SK-N-SH (cell line): ENCODE results near the gene PGAM2. TPM values are rescaled to one million over a fixed set of nuclear protein-coding genes. Genes with fewer than 3 reads are reported as not detected.

Experiments used
- CTCF ChIA-PET: fragments of 300-600, 350-600 bp; formaldehyde crosslinking; extraction: SDS; loops from one replicate; lab custom pipeline; 2021; lab: Yijun Ruan, JAX
- POLR2A ChIA-PET: fragments of 350-600 bp; sonication (Branson Sonifier 250); formaldehyde crosslinking; extraction: SDS; loops from one replicate; lab custom pipeline; 2020; ENCODE audit warnings: antibody characterized with exemption, inconsistent platforms; lab: Yijun Ruan, JAX
- DNase-seq: peaks from one replicate; pipeline ENCODE4 v3.0.0; 2012
- H2AFZ ChIP-seq: fragments of 200-600 bp; sonication (generic); 2 replicates; pipeline ENCODE4 v1.8.1; 2016; ENCODE audit warnings: antibody characterized with exemption, mild to moderate bottlenecking, low read depth
- H3F3A ChIP-seq: fragments of 200-600 bp; sonication (generic); replicated peaks from 2 replicates; pipeline ENCODE3; 2016; ENCODE audit warnings: antibody characterized with exemption, mild to moderate bottlenecking; ENCODE audit not compliant: insufficient read depth
- H3K27ac ChIP-seq, 2 experiments: fragments of 200-500 bp in 1 of 2; fragments of 200-600 bp in 1 of 2; sonication (Bioruptor generic) in 1 of 2; sonication (generic), shearing (Covaris generic) in 1 of 2; 2 replicates each; pipeline versions ENCODE4 v1.5.1 to v1.6.1; 2014 to 2016; ENCODE audit warnings: low read depth in 2 of 2, inconsistent platforms in 1 of 2, low read length in 1 of 2, mild to moderate bottlenecking in 1 of 2, mixed read lengths in 1 of 2
- H3K27me3 ChIP-seq: fragments of 200-600 bp; sonication (generic), shearing (Covaris generic); 2 replicates; pipeline ENCODE4 v1.6.1; 2016; ENCODE audit warnings: mixed run types; ENCODE audit not compliant: insufficient read depth
- H3K36me3 ChIP-seq, 2 experiments: fragments of 200-500 bp in 1 of 2; fragments of 200-600 bp in 1 of 2; sonication (Bioruptor generic) in 1 of 2; sonication (generic) in 1 of 2; replicated peaks in 1 of 2; 2 replicates each; pipeline versions ENCODE3 to v1.5.1; 2014 to 2016; ENCODE audit warnings: low read length in 1 of 2, mild to moderate bottlenecking in 1 of 2; ENCODE audit not compliant: insufficient read depth in 2 of 2, control insufficient read depth in 1 of 2
- H3K4me1 ChIP-seq, 2 experiments: fragments of 200-500 bp in 1 of 2; fragments of 200-600 bp in 1 of 2; sonication (Bioruptor generic) in 1 of 2; sonication (generic), shearing (Covaris generic) in 1 of 2; 2 replicates each; pipeline versions ENCODE4 v1.5.1 to v1.6.1; 2014 to 2016; ENCODE audit warnings: low read depth in 1 of 2, low read length in 1 of 2, mixed run types in 1 of 2; ENCODE audit not compliant: insufficient read depth in 2 of 2, control insufficient read depth in 1 of 2
- H3K4me2 ChIP-seq: fragments of 200-600 bp; sonication (generic), shearing (Covaris generic); 2 replicates; pipeline ENCODE4 v1.6.1; 2017; ENCODE audit warnings: mixed run types
- H3K4me3 ChIP-seq, 2 experiments: fragments of 200-500 bp in 1 of 2; fragments of 200-600 bp in 1 of 2; sonication (Bioruptor generic) in 1 of 2; sonication (generic), shearing (Covaris generic) in 1 of 2; 2 replicates each; pipeline versions ENCODE4 v1.5.1 to v1.8.1; 2014 to 2016; ENCODE audit warnings: low read depth in 2 of 2, inconsistent platforms in 1 of 2, low read length in 1 of 2, mild to moderate bottlenecking in 1 of 2, mixed read lengths in 1 of 2, moderate library complexity in 1 of 2
- H3K79me2 ChIP-seq: fragments of 200-600 bp; sonication (generic); 2 replicates; pipeline ENCODE4 v1.8.1; 2017; ENCODE audit warnings: mild to moderate bottlenecking; ENCODE audit not compliant: insufficient read depth
- H3K9ac ChIP-seq: fragments of 200-600 bp; sonication (generic); 2 replicates; pipeline ENCODE4 v1.6.1; 2017; ENCODE audit warnings: mixed run types
- H3K9me2 ChIP-seq: fragments of 200-600 bp; sonication (generic); 2 replicates; pipeline ENCODE4 v1.6.1; 2017; ENCODE audit warnings: mixed run types
- H3K9me3 ChIP-seq: fragments of 200-600 bp; sonication (generic); 2 replicates; pipeline ENCODE4 v1.6.1; 2017; ENCODE audit warnings: mixed run types, mild to moderate bottlenecking, moderate library complexity
- H4K20me1 ChIP-seq: fragments of 200-600 bp; sonication (generic); 2 replicates; pipeline ENCODE4 v1.6.1; 2017; ENCODE audit warnings: mild to moderate bottlenecking, mixed run types; ENCODE audit not compliant: insufficient read depth
- EP300 ChIP-seq, 2 experiments: IDR thresholded peaks; 2 replicates each; pipeline versions ENCODE4 v1.4.0 to v1.6.1; 2012; ENCODE audit warnings: borderline replicate concordance in 1 of 2, low read depth in 1 of 2, low read length in 1 of 2
- FOXJ3 ChIP-seq: sonication (generic); formaldehyde crosslinking; IDR thresholded peaks from 2 replicates; pipeline ENCODE4 v1.5.1; 2020; ENCODE audit warnings: mild to moderate bottlenecking, missing genetic modification reagents
- GATA2 ChIP-seq: sonication (generic); formaldehyde crosslinking; IDR thresholded peaks from 2 replicates; pipeline ENCODE4 v1.5.0; 2020; ENCODE audit warnings: mild to moderate bottlenecking, missing genetic modification reagents
- JUND ChIP-seq: IDR thresholded peaks from 2 replicates; pipeline ENCODE4 v1.4.0; 2012
- MEF2A ChIP-seq: IDR thresholded peaks from 2 replicates; pipeline ENCODE4 v1.4.0; 2012; ENCODE audit warnings: low read depth, borderline replicate concordance
- MXI1 ChIP-seq: IDR thresholded peaks from 2 replicates; pipeline ENCODE4 v1.6.1; 2012; ENCODE audit warnings: mild to moderate bottlenecking, low read depth, low read length, improper control_type of control experiment
- RCOR1 ChIP-seq: fragments of 150-350 bp; IDR thresholded peaks from 2 replicates; pipeline ENCODE4 v1.6.1; 2017; ENCODE audit warnings: antibody characterized with exemption, low read length
- SIN3A ChIP-seq: IDR thresholded peaks from 2 replicates; pipeline ENCODE4 v1.6.1; 2012; ENCODE audit warnings: low read depth, mild to moderate bottlenecking, low read length, moderate library complexity, borderline replicate concordance
- WGBS: methylation state at CpG from one replicate; pipeline ENCODE4 v1.1.6; 2017; ENCODE audit warnings: low lambda C conversion rate; 5-methylcytosine and 5-hydroxymethylcytosine counted together
- polyA plus RNA-seq, 3 experiments: library from polyadenylated mRNA; depleted of rRNA; stranded (reverse); fragments of >200 nt; gene quantifications; 2 replicates each; pipeline ENCODE4 v1.2.3, GENCODE V29; 2012
- TF ChIP-seq, protein P1 (sequence below): IDR thresholded peaks from 2 replicates; pipeline ENCODE4 v1.4.0; 2012; ENCODE audit warnings: low read depth, borderline replicate concordance
- TF ChIP-seq, protein P2 (sequence below): IDR thresholded peaks from 2 replicates; pipeline ENCODE4 v1.6.1; 2012; ENCODE audit warnings: mild to moderate bottlenecking, low read depth, low read length, moderate library complexity
- TF ChIP-seq, protein P3 (sequence below): IDR thresholded peaks from 2 replicates; pipeline ENCODE4 v1.4.0; 2012; ENCODE audit warnings: low read depth, borderline replicate concordance
- TF ChIP-seq, protein P4 (sequence below): IDR thresholded peaks from 2 replicates; pipeline ENCODE4 v1.4.0; 2012; ENCODE audit warnings: low read depth
- TF ChIP-seq, protein P5 (sequence below): fragments of 150-350 bp; IDR thresholded peaks from 2 replicates; pipeline ENCODE4 v1.6.1; 2017; ENCODE audit warnings: antibody characterized with exemption, low read length, low read depth, borderline replicate concordance

The PGAM2 gene
- polyA plus RNA-seq, 1 of the 3 experiments (the other 2 are of a cell fraction) = 0.79 TPM

DNA sequence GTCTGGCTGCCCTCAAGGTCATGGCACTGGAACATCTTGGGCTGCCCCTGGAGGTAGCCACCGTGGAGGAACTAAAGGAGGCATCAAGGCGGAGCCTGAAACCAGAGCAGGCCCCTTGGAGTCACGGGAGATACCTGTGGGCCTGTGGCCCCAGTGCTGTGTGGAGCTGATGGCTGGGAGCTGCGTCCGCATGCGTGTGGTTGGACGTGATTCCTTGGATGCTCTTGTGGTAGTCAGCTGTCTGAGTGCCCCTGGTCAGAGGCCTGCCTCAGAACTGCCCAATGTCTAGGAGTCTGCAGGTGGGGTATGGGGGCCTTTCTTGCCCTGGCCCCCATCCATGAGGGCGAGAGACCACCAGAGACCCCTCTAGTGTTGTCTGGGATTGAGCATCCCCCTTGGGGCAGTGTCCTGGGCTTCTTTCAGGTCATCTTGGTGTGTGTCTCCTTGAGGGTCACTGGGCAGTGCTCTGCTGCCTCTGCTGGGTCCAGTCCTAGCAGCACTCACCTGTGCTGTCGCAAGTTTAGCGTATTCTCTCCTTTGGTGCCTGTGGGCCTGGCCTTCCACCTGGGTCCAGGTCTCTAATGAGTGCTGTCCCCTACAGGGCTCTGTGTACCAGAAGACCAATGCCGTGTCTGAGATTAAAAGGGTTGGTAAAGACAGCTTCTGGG is 8.1 kb downstream of the PGAM2 start:
- Histone ChIP-seq H3F3A (peaks cover 5% of the 10 kb centered on the region), H3K4me2 (no peak overlapping the region), H3K27ac (no peak overlapping the region), H4K20me1 (peaks cover 35% of the 10 kb centered on the region; the same call in 1 of the 2 replicates), H3K9me3 (no peaks in the 10 kb centered on the region), H2AFZ (no peak overlapping the region), H3K27me3 (no peaks in the 10 kb centered on the region), H3K9me2 (no peaks in the 10 kb centered on the region), H3K9ac (no peak overlapping the region), H3K4me1 (no peaks in the 10 kb centered on the region), H3K36me3 (peaks cover 62 to 74% of the 10 kb centered on the region in 2 experiments), H3K4me3 (no peak overlapping the region), H3K79me2 (peaks cover 37% of the 10 kb centered on the region)
- DNase-seq = no peak
- ChIA-PET POLR2A (interaction anchor here (1.3 to 1.5 kb wide), 2 partner anchors 9 to 13 kb away, joined by 3 to 4 read pairs; partner anchors contain the start of genes DBNL and PGAM2), CTCF (interaction anchor here (1.0 to 1.2 kb wide), 3 partner anchors 8 to 13 kb away, joined by 3 read pairs; partner anchors contain the start of genes DBNL and PGAM2)
- 93% methylated on average over 6 of the region's 11 CpGs for WGBS
- TF ChIP-seq GATA2 (no peak), MXI1 (no peak), MEF2A (no peak)
- TF ChIP-seq, protein P1, sequence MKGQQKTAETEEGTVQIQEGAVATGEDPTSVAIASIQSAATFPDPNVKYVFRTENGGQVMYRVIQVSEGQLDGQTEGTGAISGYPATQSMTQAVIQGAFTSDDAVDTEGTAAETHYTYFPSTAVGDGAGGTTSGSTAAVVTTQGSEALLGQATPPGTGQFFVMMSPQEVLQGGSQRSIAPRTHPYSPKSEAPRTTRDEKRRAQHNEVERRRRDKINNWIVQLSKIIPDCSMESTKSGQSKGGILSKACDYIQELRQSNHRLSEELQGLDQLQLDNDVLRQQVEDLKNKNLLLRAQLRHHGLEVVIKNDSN = no peak
- TF ChIP-seq, protein P2, sequence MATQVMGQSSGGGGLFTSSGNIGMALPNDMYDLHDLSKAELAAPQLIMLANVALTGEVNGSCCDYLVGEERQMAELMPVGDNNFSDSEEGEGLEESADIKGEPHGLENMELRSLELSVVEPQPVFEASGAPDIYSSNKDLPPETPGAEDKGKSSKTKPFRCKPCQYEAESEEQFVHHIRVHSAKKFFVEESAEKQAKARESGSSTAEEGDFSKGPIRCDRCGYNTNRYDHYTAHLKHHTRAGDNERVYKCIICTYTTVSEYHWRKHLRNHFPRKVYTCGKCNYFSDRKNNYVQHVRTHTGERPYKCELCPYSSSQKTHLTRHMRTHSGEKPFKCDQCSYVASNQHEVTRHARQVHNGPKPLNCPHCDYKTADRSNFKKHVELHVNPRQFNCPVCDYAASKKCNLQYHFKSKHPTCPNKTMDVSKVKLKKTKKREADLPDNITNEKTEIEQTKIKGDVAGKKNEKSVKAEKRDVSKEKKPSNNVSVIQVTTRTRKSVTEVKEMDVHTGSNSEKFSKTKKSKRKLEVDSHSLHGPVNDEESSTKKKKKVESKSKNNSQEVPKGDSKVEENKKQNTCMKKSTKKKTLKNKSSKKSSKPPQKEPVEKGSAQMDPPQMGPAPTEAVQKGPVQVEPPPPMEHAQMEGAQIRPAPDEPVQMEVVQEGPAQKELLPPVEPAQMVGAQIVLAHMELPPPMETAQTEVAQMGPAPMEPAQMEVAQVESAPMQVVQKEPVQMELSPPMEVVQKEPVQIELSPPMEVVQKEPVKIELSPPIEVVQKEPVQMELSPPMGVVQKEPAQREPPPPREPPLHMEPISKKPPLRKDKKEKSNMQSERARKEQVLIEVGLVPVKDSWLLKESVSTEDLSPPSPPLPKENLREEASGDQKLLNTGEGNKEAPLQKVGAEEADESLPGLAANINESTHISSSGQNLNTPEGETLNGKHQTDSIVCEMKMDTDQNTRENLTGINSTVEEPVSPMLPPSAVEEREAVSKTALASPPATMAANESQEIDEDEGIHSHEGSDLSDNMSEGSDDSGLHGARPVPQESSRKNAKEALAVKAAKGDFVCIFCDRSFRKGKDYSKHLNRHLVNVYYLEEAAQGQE = no peak
- TF ChIP-seq, protein P3, sequence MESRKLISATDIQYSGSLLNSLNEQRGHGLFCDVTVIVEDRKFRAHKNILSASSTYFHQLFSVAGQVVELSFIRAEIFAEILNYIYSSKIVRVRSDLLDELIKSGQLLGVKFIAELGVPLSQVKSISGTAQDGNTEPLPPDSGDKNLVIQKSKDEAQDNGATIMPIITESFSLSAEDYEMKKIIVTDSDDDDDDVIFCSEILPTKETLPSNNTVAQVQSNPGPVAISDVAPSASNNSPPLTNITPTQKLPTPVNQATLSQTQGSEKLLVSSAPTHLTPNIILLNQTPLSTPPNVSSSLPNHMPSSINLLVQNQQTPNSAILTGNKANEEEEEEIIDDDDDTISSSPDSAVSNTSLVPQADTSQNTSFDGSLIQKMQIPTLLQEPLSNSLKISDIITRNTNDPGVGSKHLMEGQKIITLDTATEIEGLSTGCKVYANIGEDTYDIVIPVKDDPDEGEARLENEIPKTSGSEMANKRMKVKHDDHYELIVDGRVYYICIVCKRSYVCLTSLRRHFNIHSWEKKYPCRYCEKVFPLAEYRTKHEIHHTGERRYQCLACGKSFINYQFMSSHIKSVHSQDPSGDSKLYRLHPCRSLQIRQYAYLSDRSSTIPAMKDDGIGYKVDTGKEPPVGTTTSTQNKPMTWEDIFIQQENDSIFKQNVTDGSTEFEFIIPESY = no peak

DNA sequence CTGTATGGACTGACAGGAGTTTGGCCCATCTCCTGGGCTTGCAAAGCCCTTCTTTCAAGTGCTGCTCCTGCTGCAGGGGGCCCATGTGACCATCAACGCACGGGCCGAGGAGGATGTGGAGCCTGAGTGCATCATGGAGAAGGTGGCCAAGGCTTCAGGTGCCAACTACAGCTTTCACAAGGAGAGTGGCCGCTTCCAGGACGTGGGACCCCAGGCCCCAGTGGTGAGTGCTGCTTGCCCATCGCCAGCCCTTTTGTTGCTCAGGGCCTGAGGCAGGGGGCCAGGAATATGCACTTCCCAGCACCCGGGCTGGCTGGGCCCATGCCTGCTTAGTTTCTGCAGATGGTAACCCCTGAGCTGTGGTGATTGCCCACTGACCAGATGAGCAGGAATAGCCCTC is 8.7 kb downstream of the PGAM2 start:
- no peaks in the 10 kb centered on the region for H3K4me1 ChIP-seq
- H3K36me3 ChIP-seq = peaks cover 67 to 73% of the 10 kb centered on the region in 2 experiments
- CTCF ChIA-PET = interaction anchor here (0.6 to 1.2 kb wide), 2 partner anchors 9 to 10 kb away, joined by 3 to 4 read pairs; partner anchors contain the start of gene PGAM2
- peaks cover 35% of the 10 kb centered on the region; the same call in 1 of the 2 replicates for H4K20me1 ChIP-seq
- no peaks in the 10 kb centered on the region for H3K9me3 ChIP-seq
- H2AFZ ChIP-seq = no peak overlapping the region
- no peak overlapping the region for H3K4me3 ChIP-seq
- H3K27ac ChIP-seq = no peak overlapping the region
- peaks cover 44% of the 10 kb centered on the region for H3K79me2 ChIP-seq
- WGBS = no CpG with 5 or more reads among the region's 7 CpGs
- H3K9me2 ChIP-seq = no peaks in the 10 kb centered on the region
- peaks cover 4% of the 10 kb centered on the region for H3F3A ChIP-seq
- no peaks in the 10 kb centered on the region for H3K27me3 ChIP-seq
- no peak for DNase-seq
- no peak overlapping the region for H3K9ac ChIP-seq
- no peak overlapping the region for H3K4me2 ChIP-seq
- POLR2A ChIA-PET = interaction anchor here (1.3 to 1.5 kb wide), 2 partner anchors 9 to 12 kb away, joined by 3 to 4 read pairs; partner anchors contain the start of genes DBNL and PGAM2
- TF ChIP-seq FOXJ3 = no peak
- TF ChIP-seq, protein P4, sequence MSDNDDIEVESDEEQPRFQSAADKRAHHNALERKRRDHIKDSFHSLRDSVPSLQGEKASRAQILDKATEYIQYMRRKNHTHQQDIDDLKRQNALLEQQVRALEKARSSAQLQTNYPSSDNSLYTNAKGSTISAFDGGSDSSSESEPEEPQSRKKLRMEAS = no peak
- TF ChIP-seq, protein P5, sequence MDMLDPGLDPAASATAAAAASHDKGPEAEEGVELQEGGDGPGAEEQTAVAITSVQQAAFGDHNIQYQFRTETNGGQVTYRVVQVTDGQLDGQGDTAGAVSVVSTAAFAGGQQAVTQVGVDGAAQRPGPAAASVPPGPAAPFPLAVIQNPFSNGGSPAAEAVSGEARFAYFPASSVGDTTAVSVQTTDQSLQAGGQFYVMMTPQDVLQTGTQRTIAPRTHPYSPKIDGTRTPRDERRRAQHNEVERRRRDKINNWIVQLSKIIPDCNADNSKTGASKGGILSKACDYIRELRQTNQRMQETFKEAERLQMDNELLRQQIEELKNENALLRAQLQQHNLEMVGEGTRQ = no peak
- TF ChIP-seq RCOR1 = no peak
- no peak for TF ChIP-seq SIN3A
- TF ChIP-seq EP300 (IDR thresholded peaks at IDR 0.05; ENCODE audit: borderline replicate concordance in 1 of 2, low read depth in 1 of 2, low read length in 1 of 2) = no peak
- TF ChIP-seq, protein P2 = no peak
- TF ChIP-seq JUND = no peak
